Endothelial cell of umbilical vein (primary cell): ENCODE measurements around the gene HOXB6.

Experiments
- EZH2 ChIP-seq: IDR thresholded peaks from 2 replicates; pipeline ENCODE4 v1.6.1; 2012; ENCODE audit warnings: borderline replicate concordance, low read depth, mild to moderate bottlenecking, moderate library complexity, low read length, inconsistent platforms; ENCODE audit not compliant: severe bottlenecking
- FOS ChIP-seq: IDR thresholded peaks from 2 replicates; pipeline ENCODE4 v1.6.1; 2011; ENCODE audit warnings: mild to moderate bottlenecking, low read length, moderate library complexity, borderline replicate concordance; ENCODE audit not compliant: insufficient read depth
- GATA2 ChIP-seq: IDR thresholded peaks from 2 replicates; pipeline ENCODE4 v1.7.0; 2011; ENCODE audit warnings: low read depth, mild to moderate bottlenecking, moderate library complexity, mixed read lengths, low read length; ENCODE audit not compliant: insufficient read length, insufficient read depth
- JUN ChIP-seq: IDR thresholded peaks from 2 replicates; pipeline ENCODE4 v1.6.1; 2011; ENCODE audit warnings: borderline replicate concordance, low read depth; ENCODE audit not compliant: insufficient read length, insufficient read depth
- POLR2A ChIP-seq: IDR thresholded peaks from 2 replicates; pipeline ENCODE4 v1.6.1; 2012; ENCODE audit warnings: low read depth, mild to moderate bottlenecking, control low read depth, low read length
- POLR2AphosphoS5 ChIP-seq: IDR thresholded peaks from 2 replicates; pipeline ENCODE4 v1.6.1; 2012; ENCODE audit warnings: low read depth, mild to moderate bottlenecking, control low read depth, low read length, moderate library complexity; ENCODE audit not compliant: insufficient read depth
- TF ChIP-seq, protein P1 (sequence below), 2 donors: IDR thresholded peaks; 1 replicate in 1 of 2; 2 replicates in 1 of 2; pipeline ENCODE4 v1.5.1; 2011; ENCODE audit warnings: low read length in 2 of 2, mild to moderate bottlenecking in 2 of 2, moderate library complexity in 2 of 2, control low read depth in 1 of 2, inconsistent platforms in 1 of 2, low read depth in 1 of 2; ENCODE audit not compliant: insufficient read depth in 1 of 2; ENCODE audit errors: extremely low read depth in 1 of 2
- TF ChIP-seq, protein P2 (sequence below): IDR thresholded peaks from 2 replicates; pipeline ENCODE4 v1.6.1; 2011; ENCODE audit not compliant: insufficient read depth, insufficient read length

DNA sequence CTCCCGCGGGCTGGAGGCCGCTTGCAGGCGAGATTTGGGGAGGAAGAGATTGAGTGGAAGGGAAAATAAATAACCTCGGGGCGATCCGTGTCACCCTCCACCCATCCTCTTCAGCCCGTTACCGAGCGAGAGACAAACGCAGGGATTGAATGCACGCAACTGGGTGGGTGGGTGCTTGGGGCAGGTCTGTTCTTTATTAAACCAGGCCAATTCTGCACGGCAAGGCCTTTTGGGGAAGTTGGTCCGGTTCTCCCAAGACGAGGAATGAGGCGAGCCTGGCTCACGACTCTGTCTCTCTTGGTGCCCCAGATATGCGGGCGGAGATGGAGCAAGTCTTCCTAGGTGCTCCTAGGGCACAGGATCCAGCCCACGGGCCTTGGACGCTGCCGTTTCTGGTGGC is 6.4 kb upstream of the HOXB6 start:
- no peak for TF ChIP-seq POLR2A
- TF ChIP-seq, protein P1, sequence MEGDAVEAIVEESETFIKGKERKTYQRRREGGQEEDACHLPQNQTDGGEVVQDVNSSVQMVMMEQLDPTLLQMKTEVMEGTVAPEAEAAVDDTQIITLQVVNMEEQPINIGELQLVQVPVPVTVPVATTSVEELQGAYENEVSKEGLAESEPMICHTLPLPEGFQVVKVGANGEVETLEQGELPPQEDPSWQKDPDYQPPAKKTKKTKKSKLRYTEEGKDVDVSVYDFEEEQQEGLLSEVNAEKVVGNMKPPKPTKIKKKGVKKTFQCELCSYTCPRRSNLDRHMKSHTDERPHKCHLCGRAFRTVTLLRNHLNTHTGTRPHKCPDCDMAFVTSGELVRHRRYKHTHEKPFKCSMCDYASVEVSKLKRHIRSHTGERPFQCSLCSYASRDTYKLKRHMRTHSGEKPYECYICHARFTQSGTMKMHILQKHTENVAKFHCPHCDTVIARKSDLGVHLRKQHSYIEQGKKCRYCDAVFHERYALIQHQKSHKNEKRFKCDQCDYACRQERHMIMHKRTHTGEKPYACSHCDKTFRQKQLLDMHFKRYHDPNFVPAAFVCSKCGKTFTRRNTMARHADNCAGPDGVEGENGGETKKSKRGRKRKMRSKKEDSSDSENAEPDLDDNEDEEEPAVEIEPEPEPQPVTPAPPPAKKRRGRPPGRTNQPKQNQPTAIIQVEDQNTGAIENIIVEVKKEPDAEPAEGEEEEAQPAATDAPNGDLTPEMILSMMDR (IDR thresholded peaks at IDR 0.05; ENCODE audit: extremely low read depth in 1 of 2, insufficient read depth in 1 of 2, low read depth in 1 of 2, low read length in 2 of 2): no peak
- TF ChIP-seq POLR2AphosphoS5: no peak
- no peak for TF ChIP-seq FOS
- no peak for TF ChIP-seq EZH2
- no peak for TF ChIP-seq GATA2
- TF ChIP-seq, protein P2, sequence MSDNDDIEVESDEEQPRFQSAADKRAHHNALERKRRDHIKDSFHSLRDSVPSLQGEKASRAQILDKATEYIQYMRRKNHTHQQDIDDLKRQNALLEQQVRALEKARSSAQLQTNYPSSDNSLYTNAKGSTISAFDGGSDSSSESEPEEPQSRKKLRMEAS: no peak
- TF ChIP-seq JUN: no peak
